Measurements from ENCODE around the gene SNAPC4.
"Not testable (repeated sequence)": the region's sequence is repeated elsewhere in the genome, so short reads cannot be mapped to it uniquely, and the experiment has no call there.

SNAPC4 gene

GRCh38 chr9:136366826-136367225, 33.1 kb downstream of the SNAPC4 start:
- DNase-seq: no peak

- no peak for DNase-seq
Measured at GRCh38 chr9:136365775-136366222, 34.2 kb downstream of the SNAPC4 start.

GRCh38 chr9:136364942-136365774, 34.8 kb downstream of the SNAPC4 start:
- DNase-seq: no peak

GRCh38 chr9:136363949-136364748, 35.8 kb downstream of the SNAPC4 start:
- DNase-seq: no peak

GRCh38 chr9:136363106-136363948, 36.6 kb downstream of the SNAPC4 start, which contains the start of gene DNLZ:
TSS of gene DNLZ (minus strand) at chr9:136363744. CDS start at chr9:136363714, 30 bp downstream.
- DNase-seq: peak; percentile 83

- DNase-seq: no peak
Measured at GRCh38 chr9:136362450-136362784, 37.6 kb downstream of the SNAPC4 start.

- no peak for DNase-seq
Measured at GRCh38 chr9:136361754-136362449, 38.1 kb downstream of the SNAPC4 start.

GRCh38 chr9:136361047-136361753, 38.8 kb downstream of the SNAPC4 start:
- no peak for DNase-seq

GRCh38 chr9:136359774-136360718, 39.9 kb downstream of the SNAPC4 start:
- DNase-seq: no peak

GRCh38 chr9:136358888-136359287, 41.1 kb downstream of the SNAPC4 start:
- no peak for DNase-seq

- no peak for DNase-seq
Measured at GRCh38 chr9:136358016-136358415, 42.0 kb downstream of the SNAPC4 start.

- DNase-seq: no peak
Measured at GRCh38 chr9:136357202-136357725, 42.7 kb downstream of the SNAPC4 start.

GRCh38 chr9:136355616-136356557, 44.1 kb downstream of the SNAPC4 start:
- DNase-seq: no peak

- no peak for DNase-seq
Measured at GRCh38 chr9:136354592-136355085, 45.3 kb downstream of the SNAPC4 start.

- no peak for DNase-seq
Measured at GRCh38 chr9:136353757-136354488, 46.0 kb downstream of the SNAPC4 start.

GRCh38 chr9:136353088-136353487, 46.9 kb downstream of the SNAPC4 start:
- DNase-seq: no peak

- DNase-seq: peak; percentile 16
Measured at GRCh38 chr9:136352682-136353081, 47.3 kb downstream of the SNAPC4 start.

GRCh38 chr9:136351868-136352267, 48.1 kb downstream of the SNAPC4 start:
- DNase-seq: not testable (repeated sequence)

All from NCI-H1092 treated with DMSO at 0.1 percent for 48 hours (cell line).